ENCODE measurements around the gene EPC1.

DNA sequence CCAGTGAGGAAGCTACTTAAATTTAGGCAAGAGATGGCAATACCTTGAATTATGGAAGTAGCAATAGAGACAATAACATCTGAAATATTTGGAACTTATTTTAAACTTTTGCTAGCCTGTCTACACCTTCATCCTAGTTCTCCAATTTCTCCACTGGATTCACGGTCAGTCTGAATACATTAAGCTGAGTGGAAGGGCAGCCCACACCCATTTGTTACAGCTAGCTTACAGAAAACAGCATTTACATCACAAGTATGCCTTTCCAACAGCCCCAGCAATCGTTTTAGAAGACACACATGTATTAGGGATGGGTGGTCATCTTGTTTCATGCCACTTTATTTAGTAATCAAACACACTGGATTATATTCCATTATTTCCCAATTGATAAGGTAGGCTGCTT, 16.7 kb downstream of the EPC1 start:
- TF ChIP-seq POLR2A (IDR thresholded peaks at IDR 0.05) = no peak
- TF ChIP-seq, protein P1, sequence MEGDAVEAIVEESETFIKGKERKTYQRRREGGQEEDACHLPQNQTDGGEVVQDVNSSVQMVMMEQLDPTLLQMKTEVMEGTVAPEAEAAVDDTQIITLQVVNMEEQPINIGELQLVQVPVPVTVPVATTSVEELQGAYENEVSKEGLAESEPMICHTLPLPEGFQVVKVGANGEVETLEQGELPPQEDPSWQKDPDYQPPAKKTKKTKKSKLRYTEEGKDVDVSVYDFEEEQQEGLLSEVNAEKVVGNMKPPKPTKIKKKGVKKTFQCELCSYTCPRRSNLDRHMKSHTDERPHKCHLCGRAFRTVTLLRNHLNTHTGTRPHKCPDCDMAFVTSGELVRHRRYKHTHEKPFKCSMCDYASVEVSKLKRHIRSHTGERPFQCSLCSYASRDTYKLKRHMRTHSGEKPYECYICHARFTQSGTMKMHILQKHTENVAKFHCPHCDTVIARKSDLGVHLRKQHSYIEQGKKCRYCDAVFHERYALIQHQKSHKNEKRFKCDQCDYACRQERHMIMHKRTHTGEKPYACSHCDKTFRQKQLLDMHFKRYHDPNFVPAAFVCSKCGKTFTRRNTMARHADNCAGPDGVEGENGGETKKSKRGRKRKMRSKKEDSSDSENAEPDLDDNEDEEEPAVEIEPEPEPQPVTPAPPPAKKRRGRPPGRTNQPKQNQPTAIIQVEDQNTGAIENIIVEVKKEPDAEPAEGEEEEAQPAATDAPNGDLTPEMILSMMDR (IDR thresholded peaks at IDR 0.05) = no peak

Data from body of pancreas (tissue), 4 donors.